ENCODE results near the gene ARID1B. TPM values are rescaled to one million over a fixed set of nuclear protein-coding genes. Genes with fewer than 3 reads are reported as not detected.

The ARID1B gene
- total RNA-seq, 1 donor from 2014 or later: 16.3 TPM

- TF ChIP-seq CTCF (IDR thresholded peaks at IDR 0.05; ENCODE audit: insufficient read depth, low read length, severe bottlenecking): no peak
- FAIRE-seq (no peak), DNase-seq (ENCODE audit: low read depth) (peak; percentile 37)
These were observed 148.8 kb downstream of the ARID1B start for GRCh38 chr6:156925718-156926607.

GRCh38 chr6:156928126-156928525 is 150.9 kb downstream of the ARID1B start:
- no peak for TF ChIP-seq CTCF (IDR thresholded peaks at IDR 0.05; ENCODE audit: insufficient read depth, low read length, severe bottlenecking)
- H3K36me3 ChIP-seq (ENCODE audit: control insufficient read depth, insufficient read depth, low read length): no peaks in the 10 kb centered on the region
- DNase-seq (ENCODE audit: low read depth) (no peak), FAIRE-seq (no peak)
- no peaks in the 10 kb centered on the region for H3K27me3 ChIP-seq (ENCODE audit: control insufficient read depth, insufficient read depth, low read length)
- H3K4me3 ChIP-seq (ENCODE audit: low read depth, low read length): no peak overlapping the region

More at GRCh38 chr6:156925718-156926607, 148.8 kb downstream of the ARID1B start:
- Histone ChIP-seq H3K27me3 (ENCODE audit: control insufficient read depth, insufficient read depth, low read length) (no peaks in the 10 kb centered on the region), H3K36me3 (ENCODE audit: control insufficient read depth, insufficient read depth, low read length) (no peaks in the 10 kb centered on the region), H3K4me3 (ENCODE audit: low read depth, low read length) (no peak overlapping the region)

GRCh38 chr6:156928972-156929371 is 151.8 kb downstream of the ARID1B start:
- Histone ChIP-seq H3K27me3 (ENCODE audit: control insufficient read depth, insufficient read depth, low read length) (no peaks in the 10 kb centered on the region), H3K4me3 (ENCODE audit: low read depth, low read length) (no peak overlapping the region), H3K36me3 (ENCODE audit: control insufficient read depth, insufficient read depth, low read length) (no peaks in the 10 kb centered on the region)
- DNase-seq (ENCODE audit: low read depth) (no peak), FAIRE-seq (no peak)
- TF ChIP-seq CTCF (IDR thresholded peaks at IDR 0.05; ENCODE audit: insufficient read depth, low read length, severe bottlenecking): no peak

- FAIRE-seq: no peak
- TF ChIP-seq CTCF (IDR thresholded peaks at IDR 0.05; ENCODE audit: insufficient read depth, low read length, severe bottlenecking): no peak
- H3K36me3 ChIP-seq (ENCODE audit: control insufficient read depth, insufficient read depth, low read length): no peaks in the 10 kb centered on the region
- no peak overlapping the region for H3K4me3 ChIP-seq (ENCODE audit: low read depth, low read length)
- H3K27me3 ChIP-seq (ENCODE audit: control insufficient read depth, insufficient read depth, low read length): no peaks in the 10 kb centered on the region
- DNase-seq (ENCODE audit: low read depth): no peak
These were observed 154.1 kb downstream of the ARID1B start for GRCh38 chr6:156931283-156931682.

GRCh38 chr6:156933201-156934068 is 156.3 kb downstream of the ARID1B start:
- H3K4me3 ChIP-seq (ENCODE audit: low read depth, low read length): no peak overlapping the region
- no peak for FAIRE-seq
- peak; percentile 34 for DNase-seq (ENCODE audit: low read depth)
- TF ChIP-seq CTCF (IDR thresholded peaks at IDR 0.05; ENCODE audit: insufficient read depth, low read length, severe bottlenecking): no peak
- H3K27me3 ChIP-seq (ENCODE audit: control insufficient read depth, insufficient read depth, low read length): no peaks in the 10 kb centered on the region
- no peaks in the 10 kb centered on the region for H3K36me3 ChIP-seq (ENCODE audit: control insufficient read depth, insufficient read depth, low read length)
